GM12865 (cell line): ENCODE data around the gene PWWP2B.

ENCODE experiments used
- DNase-seq: peaks from one replicate; pipeline ENCODE4 v3.0.0; 2010; ENCODE audit warnings: low read depth
- H3K4me3 ChIP-seq: 2 replicates; pipeline ENCODE4 v1.5.1; 2011; ENCODE audit warnings: mild to moderate bottlenecking, low read depth, low read length, control low read depth
- TF ChIP-seq, protein P1 (sequence below): IDR thresholded peaks from 2 replicates; pipeline ENCODE4 v1.5.1; 2011; ENCODE audit warnings: low read length, control low read depth, low read depth, inconsistent platforms; ENCODE audit not compliant: insufficient read depth; ENCODE audit errors: missing control alignments

PWWP2B gene

DNA sequence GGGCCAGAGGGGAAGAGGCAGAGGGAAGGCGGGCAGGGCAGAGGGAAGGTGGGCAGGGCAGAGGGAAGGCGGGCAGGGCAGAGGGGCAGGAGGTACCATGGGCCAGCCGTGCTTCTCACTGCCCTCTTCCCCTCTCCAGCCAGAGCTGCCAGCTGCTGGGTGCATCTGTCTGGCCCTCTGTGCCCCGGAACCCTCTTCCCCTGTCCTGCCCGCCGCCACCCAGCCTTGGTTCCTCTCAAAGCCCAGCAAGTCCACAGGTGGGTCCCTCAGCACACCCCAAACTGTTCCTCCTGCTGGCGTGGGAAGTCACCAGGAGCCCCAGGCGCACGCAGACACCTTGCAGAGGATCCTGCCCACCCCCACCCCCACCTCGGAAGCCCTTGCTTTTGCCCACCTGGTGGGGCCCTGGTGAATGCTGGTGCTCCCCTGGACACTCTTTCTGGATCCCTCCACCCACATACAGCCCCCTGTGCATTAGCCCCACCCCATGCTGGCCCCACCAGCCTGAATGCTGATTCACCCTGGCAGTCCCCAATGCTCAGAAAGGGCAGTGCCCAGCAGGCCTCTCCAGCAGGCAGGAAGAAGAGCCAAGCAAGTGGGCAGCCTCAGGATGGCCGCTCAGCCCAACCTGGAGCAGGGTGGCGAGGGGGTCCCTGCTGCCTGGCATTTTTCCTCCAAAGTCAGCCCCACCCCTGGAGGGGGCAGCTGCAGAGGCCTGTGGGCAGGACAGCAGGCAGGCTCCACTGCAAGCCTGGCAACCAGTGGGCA, 1.9 kb upstream of the PWWP2B start:
- TF ChIP-seq, protein P1, sequence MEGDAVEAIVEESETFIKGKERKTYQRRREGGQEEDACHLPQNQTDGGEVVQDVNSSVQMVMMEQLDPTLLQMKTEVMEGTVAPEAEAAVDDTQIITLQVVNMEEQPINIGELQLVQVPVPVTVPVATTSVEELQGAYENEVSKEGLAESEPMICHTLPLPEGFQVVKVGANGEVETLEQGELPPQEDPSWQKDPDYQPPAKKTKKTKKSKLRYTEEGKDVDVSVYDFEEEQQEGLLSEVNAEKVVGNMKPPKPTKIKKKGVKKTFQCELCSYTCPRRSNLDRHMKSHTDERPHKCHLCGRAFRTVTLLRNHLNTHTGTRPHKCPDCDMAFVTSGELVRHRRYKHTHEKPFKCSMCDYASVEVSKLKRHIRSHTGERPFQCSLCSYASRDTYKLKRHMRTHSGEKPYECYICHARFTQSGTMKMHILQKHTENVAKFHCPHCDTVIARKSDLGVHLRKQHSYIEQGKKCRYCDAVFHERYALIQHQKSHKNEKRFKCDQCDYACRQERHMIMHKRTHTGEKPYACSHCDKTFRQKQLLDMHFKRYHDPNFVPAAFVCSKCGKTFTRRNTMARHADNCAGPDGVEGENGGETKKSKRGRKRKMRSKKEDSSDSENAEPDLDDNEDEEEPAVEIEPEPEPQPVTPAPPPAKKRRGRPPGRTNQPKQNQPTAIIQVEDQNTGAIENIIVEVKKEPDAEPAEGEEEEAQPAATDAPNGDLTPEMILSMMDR: no peak
- DNase-seq: no peak
- no peak overlapping the region for H3K4me3 ChIP-seq

DNA sequence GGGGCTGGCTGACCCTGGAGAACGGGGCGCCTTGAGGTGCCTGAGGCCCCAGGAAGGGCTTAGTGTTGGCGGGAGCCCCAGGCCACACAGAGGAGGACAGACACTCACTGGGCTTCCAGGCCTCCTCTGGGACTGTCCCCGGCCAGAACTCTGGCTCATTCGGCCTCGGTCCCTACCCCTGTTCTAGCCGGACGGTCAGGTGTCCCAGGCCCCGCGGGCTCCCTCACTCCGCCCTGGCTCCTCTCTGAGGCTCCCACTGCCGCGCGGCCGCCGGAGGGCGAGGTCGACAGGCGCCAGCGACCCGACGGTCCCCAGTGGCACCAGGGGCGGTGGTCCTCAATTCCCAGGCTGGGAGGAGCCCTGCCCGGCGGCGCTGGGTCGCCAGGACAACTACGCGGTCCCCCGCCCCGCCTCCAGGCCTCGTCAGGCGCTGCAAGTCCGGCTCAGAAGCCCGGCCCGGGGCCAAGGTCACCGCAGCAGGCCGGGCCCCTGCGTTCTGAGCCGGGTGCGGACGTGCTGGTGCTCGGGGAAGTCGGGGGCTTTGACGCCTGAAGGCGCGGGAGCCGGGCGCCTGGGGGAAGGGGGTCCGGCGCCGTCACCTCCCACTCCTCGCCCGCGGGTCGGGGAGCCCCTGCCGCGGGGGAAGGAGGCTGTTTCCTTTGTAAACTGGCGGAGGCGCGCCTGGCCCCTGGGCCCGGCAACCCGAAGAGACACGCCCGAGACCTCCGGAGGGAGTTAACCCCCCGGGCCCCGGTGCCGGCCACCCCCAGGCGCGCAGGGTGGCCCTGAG, 1.1 kb upstream of the PWWP2B start:
- DNase-seq: no peak
- H3K4me3 ChIP-seq: no peak overlapping the region; the same call in 1 of the 2 replicates
- TF ChIP-seq, protein P1: no peak

DNA sequence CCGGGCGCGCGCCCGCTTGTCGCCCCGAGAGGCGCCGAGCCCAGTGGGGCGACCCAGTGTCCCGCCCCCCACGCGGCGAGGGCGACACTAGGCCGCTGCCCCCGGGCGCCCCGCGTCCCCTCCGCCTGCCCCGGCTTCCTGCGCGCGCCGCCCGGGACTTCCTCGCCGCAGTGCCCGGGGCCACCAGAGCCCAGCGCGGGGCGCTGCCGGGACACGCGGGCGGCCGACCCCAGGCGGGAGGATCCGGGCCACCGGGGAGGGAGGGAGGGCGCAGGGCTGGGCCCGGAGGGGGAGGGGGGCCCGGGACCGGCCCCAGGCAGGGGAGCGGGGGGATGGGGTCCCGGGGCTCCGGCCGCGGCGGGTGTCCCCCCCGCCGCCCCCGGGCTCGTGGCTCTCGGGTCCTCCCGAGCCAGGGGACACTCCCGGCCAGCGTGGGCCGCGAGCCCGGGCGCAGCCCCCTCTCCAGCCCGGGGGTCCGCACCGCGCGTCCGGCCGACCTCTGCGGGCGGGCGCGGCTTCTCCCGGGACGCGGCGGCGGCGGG, 435 bp upstream of the PWWP2B start:
- TF ChIP-seq, protein P1: peak; percentile 32
- H3K4me3 ChIP-seq: peak overlapping the region; percentile 18; the same call in 1 of the 2 replicates
- DNase-seq: peak; percentile 41

DNA sequence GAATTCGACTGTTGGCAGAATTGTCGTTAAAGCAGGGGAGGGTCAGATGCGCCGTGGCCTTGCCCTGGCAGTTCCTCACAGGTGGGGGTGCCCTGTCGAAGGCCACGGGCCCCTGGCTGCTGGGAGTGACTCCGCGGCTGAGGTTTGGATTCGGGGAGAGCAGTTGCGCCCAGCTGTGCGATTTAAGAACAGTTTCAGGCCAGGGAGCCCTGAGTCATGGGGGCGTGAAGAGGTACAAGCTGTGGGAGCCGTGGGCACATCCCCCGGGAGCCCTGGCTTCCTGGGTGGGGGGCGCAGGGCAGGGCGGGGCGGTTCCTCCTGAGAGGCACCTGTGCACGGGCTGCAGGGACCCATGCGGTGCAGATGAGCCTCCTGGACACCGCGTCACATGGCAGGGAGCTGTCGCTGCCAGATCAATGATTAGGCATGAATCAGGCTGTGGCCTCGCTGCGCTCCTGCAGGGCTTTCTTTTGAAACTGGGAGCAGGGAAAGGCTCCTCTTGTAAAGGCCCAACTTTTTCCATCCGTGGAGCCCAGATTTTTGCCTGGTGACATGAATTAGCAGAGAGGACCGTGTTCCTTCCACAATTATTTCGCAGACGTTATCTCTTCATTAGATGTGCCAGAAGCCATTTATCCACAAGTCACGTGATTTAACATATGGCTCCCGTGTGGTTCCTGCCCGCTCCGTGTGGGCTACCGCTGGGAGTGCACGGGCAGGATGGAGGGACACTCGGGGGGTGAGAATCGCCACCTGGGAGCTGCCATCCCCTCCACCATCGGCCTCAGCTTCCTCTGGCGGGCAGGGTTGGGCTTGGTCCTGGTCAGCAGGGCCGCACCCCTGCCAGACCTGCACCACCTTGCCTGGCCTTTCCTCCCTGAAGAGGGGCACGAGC, 918 bp downstream of the PWWP2B start:
- TF ChIP-seq, protein P1: no peak
- H3K4me3 ChIP-seq: peak overlapping the region; percentile 58
- peak; percentile 42 for DNase-seq

DNA sequence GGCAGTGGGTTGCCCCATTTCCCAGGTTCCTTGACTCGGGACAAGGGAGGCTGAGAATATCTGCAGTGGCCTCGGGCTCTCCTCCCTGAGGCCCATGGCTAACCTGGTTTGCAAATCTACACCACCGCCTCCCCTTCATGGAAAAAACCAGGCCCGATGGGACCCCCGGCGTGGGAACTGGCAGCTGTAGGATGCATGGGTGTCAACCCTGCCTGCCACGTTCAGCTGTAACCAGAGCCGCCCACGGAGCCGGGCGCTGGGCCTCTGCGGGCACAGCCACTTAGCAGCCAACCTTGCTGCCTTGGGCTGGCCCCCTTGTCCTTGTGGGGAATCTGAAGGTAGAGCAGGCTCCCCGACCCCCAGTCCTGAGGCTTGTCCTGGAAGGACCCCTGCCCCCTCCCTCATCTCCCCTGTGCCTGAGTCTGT, 1.6 kb downstream of the PWWP2B start:
- DNase-seq: no peak
- TF ChIP-seq, protein P1: no peak
- H3K4me3 ChIP-seq: no peak overlapping the region
